ENCODE measurements around the gene MFSD6L. TPM values are rescaled to one million over a fixed set of nuclear protein-coding genes. Genes with fewer than 3 reads are reported as not detected.

Gene MFSD6L
- total RNA-seq, 2 donors from 2014 or later, result 0.41 to 1.9 TPM

DNA sequence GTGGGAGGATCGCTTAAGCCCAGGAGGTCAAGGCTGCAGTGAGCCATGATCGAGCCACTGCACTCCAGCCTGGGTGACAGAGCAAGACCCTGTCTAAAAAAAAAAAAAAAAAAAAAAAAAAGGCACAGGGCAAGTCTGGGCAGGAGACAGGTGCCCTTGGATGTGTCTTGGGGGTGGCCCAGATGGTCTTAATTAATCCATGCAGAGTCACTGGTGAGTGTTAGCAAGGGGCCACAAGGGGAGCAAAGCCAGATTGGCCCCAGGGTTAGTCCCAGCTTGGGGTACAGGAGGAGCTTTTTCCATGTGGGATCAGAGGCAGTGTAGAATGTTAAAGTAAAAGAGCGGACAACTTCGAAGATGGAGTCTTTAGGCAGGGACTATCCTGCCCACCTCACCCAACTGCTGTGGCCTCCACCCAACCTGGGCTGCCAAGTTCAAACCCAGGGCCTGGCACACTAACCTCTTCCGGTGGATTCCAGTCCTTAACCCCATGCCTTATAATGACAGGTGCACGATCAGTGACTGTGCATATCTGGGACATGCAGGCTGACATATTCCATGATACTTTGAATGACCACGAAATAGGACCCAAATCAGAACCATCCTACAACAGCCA is 32.2 kb upstream of the MFSD6L start:
- no peaks in the 10 kb centered on the region for H3K9me3 ChIP-seq

DNA sequence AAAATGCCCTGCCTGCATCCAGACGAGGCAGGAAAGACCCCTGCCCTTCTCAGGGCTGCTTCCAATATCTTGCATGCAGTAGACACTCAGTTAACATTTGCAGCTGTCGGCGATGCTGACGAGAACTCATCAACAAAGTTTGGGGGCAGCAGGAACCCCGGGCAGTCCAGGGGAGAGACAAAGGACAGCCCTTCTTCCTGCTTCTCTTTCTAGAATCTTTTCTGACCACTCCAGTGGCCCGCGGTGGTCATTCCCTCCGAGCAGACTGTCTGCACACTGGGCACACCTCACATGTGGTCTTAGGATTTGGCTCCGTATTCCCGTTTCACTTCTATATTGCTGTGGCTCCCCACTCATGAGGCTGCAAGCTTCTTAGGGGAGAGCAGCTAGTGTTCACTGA is 31.0 kb upstream of the MFSD6L start:
- peaks cover 3% of the 10 kb centered on the region for H3K27me3 ChIP-seq (replicated peaks; ENCODE audit: insufficient read depth)
- H3K27ac ChIP-seq, result no peak overlapping the region
- TF ChIP-seq POLR2A (IDR thresholded peaks at IDR 0.05) (no peak), POLR2AphosphoS5 (IDR thresholded peaks at IDR 0.05) (no peak), CTCF (IDR thresholded peaks at IDR 0.05) (no peak)
- no peaks in the 10 kb centered on the region for H3K9me3 ChIP-seq
- no peaks in the 10 kb centered on the region for H3K36me3 ChIP-seq
- no peaks in the 10 kb centered on the region for H3K4me1 ChIP-seq (replicated peaks)
- WGBS, result 80% methylated on average over 10 of the region's 10 CpGs
- DNase-seq (ENCODE audit: low spot score), result no peak
- intact Hi-C loops (cut with DNase I), result no loop called here
- no peak overlapping the region for H3K4me3 ChIP-seq

More for the DNA sequence above, 32.2 kb upstream of the MFSD6L start:
- Histone ChIP-seq H3K36me3 (no peaks in the 10 kb centered on the region), H3K27me3 (replicated peaks; ENCODE audit: insufficient read depth) (peaks cover 3% of the 10 kb centered on the region), H3K4me3 (no peak overlapping the region), H3K4me1 (replicated peaks) (no peaks in the 10 kb centered on the region), H3K27ac (no peak overlapping the region)
- TF ChIP-seq POLR2AphosphoS5 (IDR thresholded peaks at IDR 0.05), result no peak
- TF ChIP-seq POLR2A (IDR thresholded peaks at IDR 0.05), result no peak
- no peak for TF ChIP-seq CTCF (IDR thresholded peaks at IDR 0.05)
- WGBS, result 85% methylated on average over 7 of the region's 7 CpGs
- intact Hi-C loops (cut with DNase I), result no loop called here
- DNase-seq (ENCODE audit: low spot score), result no peak

GRCh38 chr17:8829036-8829941 is 30.1 kb upstream of the MFSD6L start:
- H3K36me3 ChIP-seq, result no peaks in the 10 kb centered on the region
- H3K4me3 ChIP-seq, result no peak overlapping the region
- H3K4me1 ChIP-seq (replicated peaks), result no peaks in the 10 kb centered on the region
- WGBS, result 91% methylated on average over 16 of the region's 16 CpGs
- no peak for DNase-seq (ENCODE audit: low spot score)
- peaks cover 3% of the 10 kb centered on the region for H3K27me3 ChIP-seq (replicated peaks; ENCODE audit: insufficient read depth)
- TF ChIP-seq POLR2A (IDR thresholded peaks at IDR 0.05) (no peak), POLR2AphosphoS5 (IDR thresholded peaks at IDR 0.05) (no peak), CTCF (IDR thresholded peaks at IDR 0.05) (no peak)
- no peak overlapping the region for H3K27ac ChIP-seq
- H3K9me3 ChIP-seq, result no peaks in the 10 kb centered on the region
- intact Hi-C loops (cut with DNase I), result no loop called here

DNA sequence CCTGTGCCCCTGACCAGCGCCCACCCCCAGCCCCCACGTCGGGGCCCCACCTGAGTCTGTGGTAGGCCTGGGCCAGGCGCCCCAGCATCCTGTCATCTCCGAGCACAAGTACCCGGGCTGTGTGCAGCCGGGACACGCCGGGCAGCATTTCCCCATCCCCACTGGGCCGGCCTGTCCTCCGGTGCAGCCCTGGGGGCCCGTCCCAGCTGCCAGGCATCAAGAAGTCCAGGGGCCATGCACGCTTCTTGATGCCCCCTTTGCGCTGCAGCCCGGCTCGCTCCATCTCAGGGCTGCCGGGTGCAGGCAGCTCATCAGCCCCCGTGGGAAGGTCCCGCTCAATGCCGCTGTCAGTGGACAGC is 29.3 kb upstream of the MFSD6L start:
- Histone ChIP-seq H3K36me3 (no peaks in the 10 kb centered on the region), H3K4me1 (replicated peaks) (no peaks in the 10 kb centered on the region), H3K27ac (no peak overlapping the region), H3K27me3 (replicated peaks; ENCODE audit: insufficient read depth) (peaks cover 3% of the 10 kb centered on the region), H3K9me3 (no peaks in the 10 kb centered on the region), H3K4me3 (no peak overlapping the region)
- intact Hi-C loops (cut with DNase I), result no loop called here
- TF ChIP-seq POLR2AphosphoS5 (IDR thresholded peaks at IDR 0.05) (no peak), POLR2A (IDR thresholded peaks at IDR 0.05) (no peak), CTCF (IDR thresholded peaks at IDR 0.05) (no peak)
- WGBS, result 89% methylated on average over 14 of the region's 20 CpGs
- no peak for DNase-seq (ENCODE audit: low spot score)

All from prostate gland (tissue), 2 donors.